Activated CD4-positive, alpha-beta T cell treated with anti-CD3 and anti-CD28 coated beads, Interleukin-2, amount 50 U/mL, for 48 hours (primary cell): Measurements from ENCODE around the gene ABCC1.

ENCODE experiments used
- DNase-seq, 2 experiments: peaks; one replicate each; pipeline ENCODE4 v3.0.0-alpha.2; 2020

ABCC1 gene

GRCh38 chr16:16059160-16059559 is 109.7 kb downstream of the ABCC1 start:
- DNase-seq, result no peak

GRCh38 chr16:16059895-16060590 is 110.6 kb downstream of the ABCC1 start:
- no peak for DNase-seq

GRCh38 chr16:16062023-16062937 is 112.9 kb downstream of the ABCC1 start:
- peak; percentile 11 to 20 for DNase-seq

GRCh38 chr16:16063683-16064082 is 114.3 kb downstream of the ABCC1 start:
- no peak for DNase-seq

- DNase-seq, result no peak
These were observed 115.5 kb downstream of the ABCC1 start for GRCh38 chr16:16064874-16065384.

- DNase-seq, result no peak
These were observed 117.7 kb downstream of the ABCC1 start for GRCh38 chr16:16067127-16067526.

- DNase-seq, result no peak
These were observed 122.3 kb downstream of the ABCC1 start for GRCh38 chr16:16071631-16072244.

GRCh38 chr16:16073001-16073545 is 123.7 kb downstream of the ABCC1 start:
- no peak for DNase-seq

GRCh38 chr16:16073891-16074881 is 124.8 kb downstream of the ABCC1 start:
- no peak for DNase-seq

GRCh38 chr16:16075488-16076422 is 126.3 kb downstream of the ABCC1 start:
- DNase-seq, result no peak

GRCh38 chr16:16076423-16076813 is 127.0 kb downstream of the ABCC1 start:
- no peak for DNase-seq

- DNase-seq, result no peak
These were observed 131.1 kb downstream of the ABCC1 start for GRCh38 chr16:16080465-16081065.

GRCh38 chr16:16081141-16081540 is 131.7 kb downstream of the ABCC1 start:
- no peak for DNase-seq

GRCh38 chr16:16082255-16082654 is 132.8 kb downstream of the ABCC1 start:
- no peak for DNase-seq

GRCh38 chr16:16083421-16084156 is 134.2 kb downstream of the ABCC1 start:
- DNase-seq, result peak; percentile 10 to 25

- DNase-seq, result no peak
These were observed 135.5 kb downstream of the ABCC1 start for GRCh38 chr16:16084874-16085273.

- DNase-seq, result no peak
These were observed 137.4 kb downstream of the ABCC1 start for GRCh38 chr16:16086653-16087446.

GRCh38 chr16:16090238-16090637 is 140.8 kb downstream of the ABCC1 start:
- DNase-seq, result no peak
